ENCODE results near the gene ECHDC1.

GRCh38 chr6:127299522-127300240 lies 43.7 kb downstream of the ECHDC1 start:
- TF ChIP-seq CTCF (conservative IDR thresholded peaks at IDR 0.05; ENCODE audit: low read length), result no peak
- TF ChIP-seq EZH2phosphoT487 (IDR thresholded peaks at IDR 0.05; ENCODE audit: borderline replicate concordance), result no peak
